HUES6 (cell line): ENCODE data around the gene NOTCH2.

ENCODE experiments used
- H3K27ac ChIP-seq: 2 replicates; pipeline ENCODE4 v1.7.0; 2013; ENCODE audit warnings: low read depth, mild to moderate bottlenecking, low read length, inconsistent platforms
- H3K27me3 ChIP-seq: 2 replicates; pipeline ENCODE4 v1.6.1; 2013; ENCODE audit warnings: low read length; ENCODE audit not compliant: control insufficient read depth, insufficient read depth
- H3K36me3 ChIP-seq: 2 replicates; pipeline ENCODE4 v1.6.1; 2013; ENCODE audit warnings: low read length; ENCODE audit not compliant: control insufficient read depth, insufficient read depth
- H3K4me1 ChIP-seq: 2 replicates; pipeline ENCODE4 v1.6.1; 2013; ENCODE audit warnings: low read length; ENCODE audit not compliant: control insufficient read depth, insufficient read depth
- H3K4me3 ChIP-seq: 2 replicates; pipeline ENCODE4 v1.5.1; 2013; ENCODE audit warnings: low read depth, low read length
- H3K9ac ChIP-seq: one replicate; pipeline ENCODE4 v1.6.1; 2013; ENCODE audit warnings: mild to moderate bottlenecking, low read length
- H3K9me3 ChIP-seq: 2 replicates; pipeline ENCODE4 v1.6.1; 2013; ENCODE audit warnings: low read depth, low read length; ENCODE audit not compliant: control insufficient read depth, insufficient read depth

NOTCH2 gene

GRCh38 chr1:119902775-119903442 lies 166.6 kb downstream of the NOTCH2 start:
- H3K4me1 ChIP-seq, result no peaks in the 10 kb centered on the region
- H3K27ac ChIP-seq, result no peak overlapping the region
- H3K36me3 ChIP-seq, result no peaks in the 10 kb centered on the region
- no peaks in the 10 kb centered on the region for H3K27me3 ChIP-seq
- H3K9me3 ChIP-seq, result no peaks in the 10 kb centered on the region
- no peak overlapping the region for H3K9ac ChIP-seq
- H3K4me3 ChIP-seq, result no peak overlapping the region

GRCh38 chr1:119898981-119899720 lies 170.3 kb downstream of the NOTCH2 start:
- Histone ChIP-seq H3K4me1 (no peaks in the 10 kb centered on the region), H3K9ac (no peak overlapping the region), H3K27ac (no peak overlapping the region), H3K9me3 (no peaks in the 10 kb centered on the region), H3K27me3 (no peaks in the 10 kb centered on the region), H3K4me3 (no peak overlapping the region), H3K36me3 (no peaks in the 10 kb centered on the region)

- Histone ChIP-seq H3K9me3 (no peaks in the 10 kb centered on the region), H3K27me3 (no peaks in the 10 kb centered on the region), H3K4me3 (no peak overlapping the region), H3K9ac (no peak overlapping the region), H3K27ac (no peak overlapping the region), H3K36me3 (no peaks in the 10 kb centered on the region), H3K4me1 (no peaks in the 10 kb centered on the region)
These were observed 170.9 kb downstream of the NOTCH2 start for GRCh38 chr1:119898530-119898929.

- Histone ChIP-seq H3K9me3 (no peaks in the 10 kb centered on the region), H3K4me3 (no peak within 1 kb of the TSS), H3K27ac (no peak within 1 kb of the TSS), H3K4me1 (no peaks in the 10 kb centered on the region), H3K27me3 (no peaks in the 10 kb centered on the region), H3K9ac (no peak within 1 kb of the TSS), H3K36me3 (no peaks in the 10 kb centered on the region)
These were observed 173.2 kb downstream of the NOTCH2 start, which contains the start of gene ADAM30 for GRCh38 chr1:119896303-119896702. Gene ADAM30, minus strand, starts transcription at chr1:119896515. Its CDS starts 179 bp downstream, at chr1:119896336.

- H3K4me1 ChIP-seq, result no peaks in the 10 kb centered on the region
- no peaks in the 10 kb centered on the region for H3K36me3 ChIP-seq
- H3K9me3 ChIP-seq, result no peaks in the 10 kb centered on the region
- H3K4me3 ChIP-seq, result no peak overlapping the region
- H3K27ac ChIP-seq, result no peak overlapping the region
- H3K9ac ChIP-seq, result no peak overlapping the region
- no peaks in the 10 kb centered on the region for H3K27me3 ChIP-seq
These were observed 174.4 kb downstream of the NOTCH2 start for GRCh38 chr1:119895102-119895501.

GRCh38 chr1:119893827-119894700 lies 175.4 kb downstream of the NOTCH2 start:
- no peak overlapping the region for H3K27ac ChIP-seq
- no peak overlapping the region for H3K9ac ChIP-seq
- H3K4me1 ChIP-seq, result no peaks in the 10 kb centered on the region

GRCh38 chr1:119893238-119893791 lies 176.1 kb downstream of the NOTCH2 start:
- no peaks in the 10 kb centered on the region for H3K36me3 ChIP-seq
- H3K27ac ChIP-seq, result no peak overlapping the region
- no peaks in the 10 kb centered on the region for H3K27me3 ChIP-seq
- no peak overlapping the region for H3K9ac ChIP-seq
- H3K4me1 ChIP-seq, result no peaks in the 10 kb centered on the region
- no peaks in the 10 kb centered on the region for H3K9me3 ChIP-seq
- H3K4me3 ChIP-seq, result no peak overlapping the region

More at GRCh38 chr1:119893827-119894700, 175.4 kb downstream of the NOTCH2 start:
- Histone ChIP-seq H3K27me3 (no peaks in the 10 kb centered on the region), H3K9me3 (no peaks in the 10 kb centered on the region), H3K36me3 (no peaks in the 10 kb centered on the region), H3K4me3 (no peak overlapping the region)

GRCh38 chr1:119891386-119891785 lies 178.1 kb downstream of the NOTCH2 start:
- Histone ChIP-seq H3K9me3 (no peaks in the 10 kb centered on the region), H3K27ac (no peak overlapping the region), H3K4me1 (no peaks in the 10 kb centered on the region), H3K36me3 (no peaks in the 10 kb centered on the region), H3K27me3 (no peaks in the 10 kb centered on the region), H3K4me3 (no peak overlapping the region), H3K9ac (no peak overlapping the region)

GRCh38 chr1:119888476-119888875 lies 181.0 kb downstream of the NOTCH2 start:
- Histone ChIP-seq H3K4me1 (no peaks in the 10 kb centered on the region), H3K27ac (no peak overlapping the region), H3K9me3 (no peaks in the 10 kb centered on the region), H3K36me3 (no peaks in the 10 kb centered on the region), H3K27me3 (0 out of 2 replicates have a peak, but pooled peaks cover 3% of the 10 kb centered on the region), H3K4me3 (no peak overlapping the region), H3K9ac (no peak overlapping the region)

- Histone ChIP-seq H3K4me1 (no peaks in the 10 kb centered on the region), H3K27me3 (0 out of 2 replicates have a peak, but pooled peaks cover 3% of the 10 kb centered on the region), H3K4me3 (no peak overlapping the region), H3K27ac (no peak overlapping the region), H3K36me3 (no peaks in the 10 kb centered on the region), H3K9ac (no peak overlapping the region), H3K9me3 (no peaks in the 10 kb centered on the region)
These were observed 182.0 kb downstream of the NOTCH2 start for GRCh38 chr1:119887427-119887826.
